ENCODE measurements around the gene DRD3.

The DRD3 gene

GRCh38 chr3:114175204-114175987 is 3.5 kb downstream of the DRD3 start:
- H3K4me3 ChIP-seq (replicated peaks in 1 of 2; ENCODE audit: low read depth in 2 of 2, low read length in 2 of 2): no peak overlapping the region
- no peak for TF ChIP-seq CTCF (IDR thresholded peaks at IDR 0.05; ENCODE audit: low read depth, low read length)

GRCh38 chr3:114171677-114172076 is 7.2 kb downstream of the DRD3 start:
- no peak for TF ChIP-seq CTCF (IDR thresholded peaks at IDR 0.05; ENCODE audit: low read depth, low read length)

More at GRCh38 chr3:114175204-114175987, 3.5 kb downstream of the DRD3 start:
- DNase-seq (ENCODE audit: low read depth in 2 of 2): no peak

GRCh38 chr3:114168150-114168549 is 10.7 kb downstream of the DRD3 start:
- H3K4me3 ChIP-seq (replicated peaks in 1 of 2; ENCODE audit: low read depth in 2 of 2, low read length in 2 of 2): no peak overlapping the region
- DNase-seq (ENCODE audit: low read depth in 2 of 2): no peak
- no peak for TF ChIP-seq CTCF (IDR thresholded peaks at IDR 0.05; ENCODE audit: low read depth, low read length)

More at GRCh38 chr3:114171677-114172076, 7.2 kb downstream of the DRD3 start:
- H3K4me3 ChIP-seq (replicated peaks in 1 of 2; ENCODE audit: low read depth in 2 of 2, low read length in 2 of 2): no peak overlapping the region
- DNase-seq (ENCODE audit: low read depth in 2 of 2): no peak

GRCh38 chr3:114157321-114157720 is 21.5 kb downstream of the DRD3 start:
- H3K4me3 ChIP-seq (replicated peaks in 1 of 2; ENCODE audit: low read depth in 2 of 2, low read length in 2 of 2): no peak overlapping the region
- TF ChIP-seq CTCF (IDR thresholded peaks at IDR 0.05; ENCODE audit: low read depth, low read length): no peak
- no peak for DNase-seq (ENCODE audit: low read depth in 2 of 2)

GRCh38 chr3:114155370-114155821 is 23.5 kb downstream of the DRD3 start:
- no peak overlapping the region for H3K4me3 ChIP-seq (replicated peaks in 1 of 2; ENCODE audit: low read depth in 2 of 2, low read length in 2 of 2)
- TF ChIP-seq CTCF (IDR thresholded peaks at IDR 0.05; ENCODE audit: low read depth, low read length): peak; percentile 62
- peak; percentile 53 to 57 for DNase-seq (ENCODE audit: low read depth in 2 of 2)

- DNase-seq (ENCODE audit: low read depth in 2 of 2): no peak
- no peak overlapping the region for H3K4me3 ChIP-seq (replicated peaks in 1 of 2; ENCODE audit: low read depth in 2 of 2, low read length in 2 of 2)
- TF ChIP-seq CTCF (IDR thresholded peaks at IDR 0.05; ENCODE audit: low read depth, low read length): no peak
Measured at GRCh38 chr3:114154321-114154821, 24.5 kb downstream of the DRD3 start.

Data from cardiac fibroblast (primary cell).